Measurements from ENCODE around the gene TEDC1. TPM values are rescaled to one million over a fixed set of nuclear protein-coding genes. Genes with fewer than 3 reads are reported as not detected.

Gene TEDC1
- total RNA-seq, 2 experiments from 2014 or later: 44.1 to 47.0 TPM

GRCh38 chr14:105492971-105493871, 2.2 kb downstream of the TEDC1 start:
- Mint-ChIP-seq H3K27me3 (no peaks in the 10 kb centered on the region), H3K4me3 (peak overlapping the region; percentile 10), H3K4me1 (peaks cover 18% of the 10 kb centered on the region), H3K9me3 (no peaks in the 10 kb centered on the region), H3K36me3 (ENCODE audit: low read depth) (peaks cover 17% of the 10 kb centered on the region), H3K27ac (no peak overlapping the region)
- CTCF ChIA-PET: interaction anchor here (5.3 kb wide), 1 partner anchor 12 kb away, joined by 112 read pairs; no protein-coding TSS in a partner anchor
- peak; percentile 17 for DNase-seq
- POLR2A ChIA-PET: interaction anchor here (0.8 to 5.1 kb wide), 3 partner anchors 12 to 72 kb away, joined by 3 to 85 read pairs (median 36); no protein-coding TSS in a partner anchor

GRCh38 chr14:105493921-105494605, 3.0 kb downstream of the TEDC1 start:
- ChIA-PET POLR2A (interaction anchor here (5.1 kb wide), 1 partner anchor 12 kb away, joined by 85 read pairs; no protein-coding TSS in a partner anchor), CTCF (no interaction called here)
- H3K27me3 Mint-ChIP-seq: no peaks in the 10 kb centered on the region
- no peak overlapping the region for H3K27ac Mint-ChIP-seq
- H3K36me3 Mint-ChIP-seq (ENCODE audit: low read depth): peaks cover 10% of the 10 kb centered on the region
- no peak for DNase-seq
- peaks cover 14% of the 10 kb centered on the region for H3K4me1 Mint-ChIP-seq
- H3K4me3 Mint-ChIP-seq: no peak overlapping the region
- no peaks in the 10 kb centered on the region for H3K9me3 Mint-ChIP-seq

GRCh38 chr14:105494606-105494929, 3.5 kb downstream of the TEDC1 start:
- H3K4me1 Mint-ChIP-seq: peaks cover 9% of the 10 kb centered on the region
- no peaks in the 10 kb centered on the region for H3K9me3 Mint-ChIP-seq
- ChIA-PET CTCF (no interaction called here), POLR2A (no interaction called here)
- DNase-seq: no peak
- no peak overlapping the region for H3K4me3 Mint-ChIP-seq
- H3K27me3 Mint-ChIP-seq: no peaks in the 10 kb centered on the region
- H3K36me3 Mint-ChIP-seq (ENCODE audit: low read depth): peaks cover 5% of the 10 kb centered on the region
- H3K27ac Mint-ChIP-seq: no peak overlapping the region

- Mint-ChIP-seq H3K4me1 (peaks cover 8% of the 10 kb centered on the region), H3K27ac (no peak overlapping the region), H3K4me3 (no peak overlapping the region), H3K36me3 (ENCODE audit: low read depth) (peaks cover 3% of the 10 kb centered on the region), H3K27me3 (no peaks in the 10 kb centered on the region), H3K9me3 (no peaks in the 10 kb centered on the region)
- CTCF ChIA-PET: no interaction called here
- DNase-seq: no peak
- POLR2A ChIA-PET: no interaction called here
Measured at GRCh38 chr14:105495101-105495989, 4.3 kb downstream of the TEDC1 start.

DNA sequence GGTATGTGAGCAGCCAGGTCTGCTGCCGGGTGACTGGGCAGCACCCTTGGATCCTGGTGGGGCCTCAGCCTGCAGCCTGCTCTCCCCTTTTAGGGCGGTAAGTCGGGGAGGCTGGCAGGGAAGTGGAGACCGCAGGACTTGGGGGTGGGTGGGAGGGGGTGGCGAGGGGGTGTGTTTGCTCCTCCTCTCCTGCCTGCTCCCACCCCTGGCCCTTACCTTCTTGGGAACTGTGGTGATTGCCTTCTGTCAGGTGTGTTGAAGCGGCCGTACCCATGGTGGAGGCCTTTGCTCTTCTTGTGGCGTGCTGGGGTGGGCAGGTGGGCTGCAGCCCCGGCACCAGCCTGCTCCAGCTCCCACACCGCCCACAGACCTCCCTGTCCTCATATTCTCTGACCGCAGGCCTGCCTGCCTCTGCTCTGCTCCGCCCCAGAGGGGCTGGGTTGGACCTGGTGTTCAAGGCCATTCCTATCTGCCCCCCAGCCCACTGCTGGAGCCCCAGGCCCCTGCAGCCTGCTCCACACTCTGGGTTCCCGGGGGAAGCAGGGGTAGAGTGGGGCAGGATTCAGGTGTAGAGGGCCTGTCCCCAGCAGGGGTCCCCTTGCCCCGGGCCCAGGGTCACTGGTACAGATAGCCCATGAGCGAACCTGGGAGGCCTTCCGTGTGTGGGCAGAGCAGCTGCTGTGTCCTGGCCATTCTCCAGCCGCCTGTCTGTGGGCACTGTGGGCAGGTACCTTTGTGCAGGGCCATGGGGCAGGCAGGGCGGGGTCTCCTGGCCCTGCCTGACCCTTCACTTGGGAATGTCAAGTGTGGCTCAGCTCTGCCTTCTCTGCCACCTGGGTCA, 5.2 kb downstream of the TEDC1 start:
- CTCF ChIA-PET: no interaction called here
- H3K27ac Mint-ChIP-seq: no peak overlapping the region
- H3K36me3 Mint-ChIP-seq (ENCODE audit: low read depth): peaks cover 3% of the 10 kb centered on the region
- POLR2A ChIA-PET: interaction anchor here (1.3 kb wide), 1 partner anchor 14 kb away, joined by 3 read pairs; no protein-coding TSS in a partner anchor
- no peak overlapping the region for H3K4me3 Mint-ChIP-seq
- H3K9me3 Mint-ChIP-seq: no peaks in the 10 kb centered on the region
- peaks cover 8% of the 10 kb centered on the region for H3K4me1 Mint-ChIP-seq
- H3K27me3 Mint-ChIP-seq: no peaks in the 10 kb centered on the region
- DNase-seq: no peak

- Mint-ChIP-seq H3K9me3 (no peaks in the 10 kb centered on the region), H3K4me3 (no peak overlapping the region), H3K27me3 (no peaks in the 10 kb centered on the region), H3K27ac (no peak overlapping the region), H3K4me1 (peaks cover 4% of the 10 kb centered on the region), H3K36me3 (ENCODE audit: low read depth) (peaks cover 3% of the 10 kb centered on the region)
- no peak for DNase-seq
- CTCF ChIA-PET: no interaction called here
- POLR2A ChIA-PET: interaction anchor here (1.3 kb wide), 1 partner anchor 15 kb away, joined by 3 read pairs; no protein-coding TSS in a partner anchor
Measured at GRCh38 chr14:105496831-105497591, 6.0 kb downstream of the TEDC1 start.

GRCh38 chr14:105497671-105498429, 6.8 kb downstream of the TEDC1 start:
- Mint-ChIP-seq H3K4me3 (no peak overlapping the region), H3K27ac (no peak overlapping the region), H3K9me3 (no peaks in the 10 kb centered on the region), H3K36me3 (ENCODE audit: low read depth) (peaks cover 3% of the 10 kb centered on the region), H3K4me1 (peaks cover 2% of the 10 kb centered on the region), H3K27me3 (no peaks in the 10 kb centered on the region)
- ChIA-PET POLR2A (interaction anchor here (1.3 kb wide), 1 partner anchor 16 kb away, joined by 3 read pairs; no protein-coding TSS in a partner anchor), CTCF (no interaction called here)
- DNase-seq: no peak

DNA sequence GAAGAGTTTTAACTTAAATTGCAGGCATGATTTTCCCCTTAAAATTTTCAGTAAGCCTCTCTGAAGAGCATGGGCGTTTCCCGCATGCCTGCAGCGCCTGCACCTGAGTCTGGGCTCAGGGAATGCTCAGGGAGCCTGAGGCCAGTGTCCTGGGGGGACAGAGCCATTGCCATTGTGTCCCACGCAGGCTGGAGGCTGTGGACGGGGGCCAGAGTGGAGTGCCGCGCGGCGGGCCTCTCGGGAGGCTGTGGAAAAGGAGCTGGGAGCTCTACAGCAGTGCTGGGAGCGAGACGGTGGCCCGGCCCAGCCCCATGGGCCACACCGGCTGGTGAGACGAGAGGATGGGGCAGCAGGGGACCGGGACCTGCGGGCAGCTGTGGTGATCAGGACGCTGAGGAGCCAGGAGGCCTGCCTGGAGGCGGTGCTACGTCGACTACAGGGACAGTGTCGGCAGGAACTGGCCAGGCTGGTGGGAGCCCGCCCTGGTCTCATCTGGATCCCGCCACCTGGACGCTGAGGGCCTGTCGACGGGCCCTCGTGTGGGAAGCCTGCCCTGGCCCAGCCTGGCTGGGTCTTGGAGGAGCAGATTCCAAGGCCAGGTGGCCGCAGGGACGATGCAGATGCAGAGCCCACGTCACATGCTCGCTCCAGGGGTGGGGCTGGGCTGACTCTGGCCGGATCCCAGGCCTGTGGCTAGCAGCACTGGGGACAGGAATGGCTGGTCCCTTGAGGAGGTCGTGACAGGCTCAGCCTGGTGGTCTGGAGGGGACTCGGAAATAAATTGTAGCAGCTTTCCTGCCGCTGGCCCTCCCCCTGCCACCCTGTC, 7.6 kb downstream of the TEDC1 start:
- ChIA-PET POLR2A (no interaction called here), CTCF (no interaction called here)
- Mint-ChIP-seq H3K27ac (no peak overlapping the region), H3K9me3 (no peaks in the 10 kb centered on the region), H3K36me3 (ENCODE audit: low read depth) (no peaks in the 10 kb centered on the region), H3K4me1 (no peaks in the 10 kb centered on the region), H3K27me3 (no peaks in the 10 kb centered on the region), H3K4me3 (no peak overlapping the region)
- DNase-seq: no peak

GRCh38 chr14:105499256-105500035, 8.4 kb downstream of the TEDC1 start:
- no peak for DNase-seq
- ChIA-PET POLR2A (interaction anchor here (3.6 kb wide), 1 partner anchor 8 kb away, joined by 14 read pairs; the partner anchor contains the start of gene TEDC1), CTCF (no interaction called here)
- Mint-ChIP-seq H3K9me3 (no peaks in the 10 kb centered on the region), H3K36me3 (ENCODE audit: low read depth) (no peaks in the 10 kb centered on the region), H3K27me3 (no peaks in the 10 kb centered on the region), H3K4me3 (no peak overlapping the region), H3K4me1 (no peaks in the 10 kb centered on the region), H3K27ac (no peak overlapping the region)

- H3K9me3 Mint-ChIP-seq: no peaks in the 10 kb centered on the region
- no peaks in the 10 kb centered on the region for H3K36me3 Mint-ChIP-seq (ENCODE audit: low read depth)
- H3K4me3 Mint-ChIP-seq: no peak overlapping the region
- H3K27ac Mint-ChIP-seq: no peak overlapping the region
- H3K27me3 Mint-ChIP-seq: no peaks in the 10 kb centered on the region
- POLR2A ChIA-PET: interaction anchor here (3.6 kb wide), 1 partner anchor 9 kb away, joined by 14 read pairs; the partner anchor contains the start of gene TEDC1
- no peak for DNase-seq
- CTCF ChIA-PET: no interaction called here
- H3K4me1 Mint-ChIP-seq: no peaks in the 10 kb centered on the region
Measured at GRCh38 chr14:105500036-105500725, 9.1 kb downstream of the TEDC1 start.
